Lower leg skin (tissue), 3 donors: ENCODE results near the gene PARD6A.

Source experiments
- CTCF ChIP-seq, 3 donors: fragments of 450-650 bp; IDR thresholded peaks; one replicate each; pipeline ENCODE4 v1.5.1; 2016; ENCODE audit warnings: antibody characterized with exemption in 3 of 3, mild to moderate bottlenecking in 3 of 3, moderate library complexity in 2 of 3
- POLR2A ChIP-seq, 2 donors: fragments of 450-650 bp; IDR thresholded peaks; one replicate each; pipeline ENCODE4 v1.6.1; 2016 to 2017; ENCODE audit warnings: antibody characterized with exemption in 2 of 2, mild to moderate bottlenecking in 1 of 2, moderate library complexity in 1 of 2

- no peak for TF ChIP-seq CTCF (IDR thresholded peaks at IDR 0.05)
- no peak for TF ChIP-seq POLR2A (IDR thresholded peaks at IDR 0.05)
Measured at GRCh38 chr16:67658849-67659674, 1.7 kb upstream of the PARD6A start.
